ENCODE measurements around the gene NSUN6. TPM values are rescaled to one million over a fixed set of nuclear protein-coding genes. Genes with fewer than 3 reads are reported as not detected.
A peak's percentile ranks its signal among the peaks of the same experiment; 100 is the strongest.

Gene NSUN6
- total RNA-seq, 4 donors from 2014 or later = 8.0 to 27.8 (median 11.4) TPM

DNA sequence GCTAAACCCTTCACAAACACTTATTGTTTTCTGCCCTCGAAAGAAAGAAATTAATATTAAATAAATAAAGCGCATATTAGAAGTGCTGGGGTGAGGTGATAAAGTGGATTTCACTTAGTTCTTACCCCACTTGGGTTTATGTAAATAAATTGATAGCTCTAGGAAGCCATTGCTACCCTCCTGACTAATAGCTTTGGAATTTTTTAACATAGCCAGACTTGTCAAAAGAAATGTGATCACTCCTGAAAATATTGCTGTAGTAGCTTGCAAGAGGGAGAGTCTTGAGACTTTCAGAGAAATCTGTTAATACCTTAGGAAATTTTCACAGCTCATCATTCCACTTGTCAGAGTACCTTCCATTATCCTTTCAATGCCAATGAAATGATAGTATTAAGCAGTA lies 15.4 kb upstream of the NSUN6 start:
- Histone ChIP-seq H3K4me3 (no peak overlapping the region), H3K27ac (no peak overlapping the region), H3K4me1 (peaks cover 8% of the 10 kb centered on the region), H3K9me3 (no peaks in the 10 kb centered on the region), H3K27me3 (no peaks in the 10 kb centered on the region), H3K36me3 (peaks cover 30% of the 10 kb centered on the region)
- 72% methylated on average over 2 of the region's 2 CpGs for WGBS
- DNase-seq (ENCODE audit: low spot score in 2 of 2) = no peak
- no peak for TF ChIP-seq POLR2AphosphoS5 (IDR thresholded peaks at IDR 0.05)
- TF ChIP-seq, protein P1, sequence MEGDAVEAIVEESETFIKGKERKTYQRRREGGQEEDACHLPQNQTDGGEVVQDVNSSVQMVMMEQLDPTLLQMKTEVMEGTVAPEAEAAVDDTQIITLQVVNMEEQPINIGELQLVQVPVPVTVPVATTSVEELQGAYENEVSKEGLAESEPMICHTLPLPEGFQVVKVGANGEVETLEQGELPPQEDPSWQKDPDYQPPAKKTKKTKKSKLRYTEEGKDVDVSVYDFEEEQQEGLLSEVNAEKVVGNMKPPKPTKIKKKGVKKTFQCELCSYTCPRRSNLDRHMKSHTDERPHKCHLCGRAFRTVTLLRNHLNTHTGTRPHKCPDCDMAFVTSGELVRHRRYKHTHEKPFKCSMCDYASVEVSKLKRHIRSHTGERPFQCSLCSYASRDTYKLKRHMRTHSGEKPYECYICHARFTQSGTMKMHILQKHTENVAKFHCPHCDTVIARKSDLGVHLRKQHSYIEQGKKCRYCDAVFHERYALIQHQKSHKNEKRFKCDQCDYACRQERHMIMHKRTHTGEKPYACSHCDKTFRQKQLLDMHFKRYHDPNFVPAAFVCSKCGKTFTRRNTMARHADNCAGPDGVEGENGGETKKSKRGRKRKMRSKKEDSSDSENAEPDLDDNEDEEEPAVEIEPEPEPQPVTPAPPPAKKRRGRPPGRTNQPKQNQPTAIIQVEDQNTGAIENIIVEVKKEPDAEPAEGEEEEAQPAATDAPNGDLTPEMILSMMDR (IDR thresholded peaks at IDR 0.05) = no peak
- no peak for TF ChIP-seq POLR2A (IDR thresholded peaks at IDR 0.05)
- no peak for TF ChIP-seq EP300 (IDR thresholded peaks at IDR 0.05)

GRCh38 chr10:18665815-18666558 lies 14.6 kb upstream of the NSUN6 start:
- WGBS = 64% methylated on average over 3 of the region's 3 CpGs
- Histone ChIP-seq H3K4me1 (peaks cover 15% of the 10 kb centered on the region), H3K27ac (no peak overlapping the region), H3K4me3 (no peak overlapping the region), H3K27me3 (no peaks in the 10 kb centered on the region), H3K9me3 (no peaks in the 10 kb centered on the region), H3K36me3 (peaks cover 21% of the 10 kb centered on the region)
- DNase-seq (ENCODE audit: low spot score in 2 of 2) = no peak
- TF ChIP-seq POLR2A (IDR thresholded peaks at IDR 0.05) (no peak), EP300 (IDR thresholded peaks at IDR 0.05) (no peak), POLR2AphosphoS5 (IDR thresholded peaks at IDR 0.05) (no peak)
- TF ChIP-seq, protein P1 (IDR thresholded peaks at IDR 0.05) = no peak

DNA sequence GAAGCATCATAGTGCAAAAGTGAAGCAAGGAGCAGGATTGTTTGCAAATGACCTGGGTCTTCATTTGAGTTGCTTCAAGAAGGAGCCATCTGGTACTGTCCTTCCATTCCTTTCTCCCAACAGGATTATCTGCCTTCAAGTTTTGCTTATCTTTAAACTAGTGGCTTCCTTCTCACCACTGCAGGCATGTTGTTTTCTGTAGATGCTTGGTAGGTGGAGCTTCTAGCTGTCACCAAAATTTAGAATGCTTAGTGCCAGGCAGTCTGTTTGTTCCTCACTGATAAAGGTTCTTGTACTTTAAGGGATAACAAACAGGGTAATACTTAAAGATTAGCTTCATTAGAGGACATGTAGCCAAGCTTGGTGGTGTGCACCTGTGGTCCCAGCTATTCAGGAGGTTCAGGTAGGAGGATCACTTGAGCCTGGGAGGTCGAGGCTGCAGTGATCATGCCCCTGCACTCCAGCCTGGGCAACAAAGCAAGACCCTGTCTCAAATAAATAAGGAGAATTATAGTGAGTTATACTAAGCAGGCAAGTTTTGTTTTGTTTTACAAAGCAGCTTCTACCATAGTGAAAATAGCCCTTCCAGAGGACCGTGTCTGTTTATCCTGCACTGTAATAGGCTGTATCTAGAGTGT lies 13.6 kb upstream of the NSUN6 start:
- no peak for DNase-seq (ENCODE audit: low spot score in 2 of 2)
- TF ChIP-seq POLR2A (IDR thresholded peaks at IDR 0.05) (no peak), EP300 (IDR thresholded peaks at IDR 0.05) (no peak), POLR2AphosphoS5 (IDR thresholded peaks at IDR 0.05) (no peak)
- TF ChIP-seq, protein P1 (IDR thresholded peaks at IDR 0.05) = no peak
- Histone ChIP-seq H3K9me3 (no peaks in the 10 kb centered on the region), H3K4me3 (no peak overlapping the region), H3K4me1 (peaks cover 22% of the 10 kb centered on the region), H3K36me3 (peaks cover 14% of the 10 kb centered on the region), H3K27ac (no peak overlapping the region), H3K27me3 (no peaks in the 10 kb centered on the region)
- 92% methylated on average over 2 of the region's 2 CpGs for WGBS

- H3K4me3 ChIP-seq = peak overlapping the region; percentile 93
- 83% methylated on average over 19 of the region's 19 CpGs for WGBS
- H3K4me1 ChIP-seq = peaks cover 29% of the 10 kb centered on the region
- H3K9me3 ChIP-seq = no peaks in the 10 kb centered on the region
- no peaks in the 10 kb centered on the region for H3K36me3 ChIP-seq
- TF ChIP-seq POLR2AphosphoS5 (IDR thresholded peaks at IDR 0.05) = no peak
- no peak overlapping the region for H3K27ac ChIP-seq
- H3K27me3 ChIP-seq = no peaks in the 10 kb centered on the region
- DNase-seq (ENCODE audit: low spot score in 2 of 2) = no peak
These were observed 9.5 kb upstream of the NSUN6 start for GRCh38 chr10:18660816-18661431.

DNA sequence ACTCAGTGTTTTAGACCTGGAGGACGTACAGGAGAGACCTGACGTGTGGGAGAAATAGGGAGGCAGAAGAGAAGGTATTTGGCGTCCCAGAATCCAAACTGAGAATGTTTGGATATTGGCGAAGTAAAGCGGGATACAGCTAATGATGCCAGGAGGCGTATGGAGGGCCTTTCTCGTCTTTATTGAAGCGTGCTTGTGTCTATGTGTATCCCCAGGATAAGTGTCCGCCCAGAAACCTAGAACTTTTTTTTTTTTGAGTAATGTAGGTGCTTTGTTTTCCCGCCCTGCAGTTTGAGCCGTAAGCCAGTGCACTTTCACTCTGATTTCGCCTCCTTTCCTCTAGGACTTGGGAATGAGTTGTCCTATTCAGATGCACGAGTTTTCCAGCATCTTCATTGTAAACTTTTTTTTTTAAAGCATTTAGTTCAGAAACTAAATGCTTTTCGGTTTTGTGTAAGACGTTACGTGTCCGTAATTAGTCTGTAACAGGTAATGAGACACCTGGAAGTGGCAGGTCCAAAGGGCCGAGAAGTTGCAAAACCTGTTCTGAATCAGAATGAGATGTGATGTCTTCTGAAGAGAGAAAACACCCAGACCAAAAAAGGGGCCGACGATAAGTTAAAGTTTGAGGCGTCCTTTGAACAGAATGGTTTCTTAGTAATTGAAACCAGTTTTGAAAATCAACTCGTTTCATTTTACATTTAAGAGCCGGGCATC lies 8.6 kb upstream of the NSUN6 start:
- no peak for DNase-seq (ENCODE audit: low spot score in 2 of 2)

More for the DNA sequence above, 8.6 kb upstream of the NSUN6 start:
- Histone ChIP-seq H3K4me1 (peaks cover 27% of the 10 kb centered on the region), H3K9me3 (no peaks in the 10 kb centered on the region), H3K27me3 (no peaks in the 10 kb centered on the region), H3K4me3 (peak overlapping the region; percentile 93), H3K36me3 (no peaks in the 10 kb centered on the region), H3K27ac (peak overlapping the region; percentile 96)
- under 1% methylated on average over 23 of the region's 23 CpGs for WGBS
- TF ChIP-seq POLR2AphosphoS5 (IDR thresholded peaks at IDR 0.05) = no peak
- TF ChIP-seq EP300 (IDR thresholded peaks at IDR 0.05) = no peak
- no peak for TF ChIP-seq POLR2A (IDR thresholded peaks at IDR 0.05)
- TF ChIP-seq, protein P1 (IDR thresholded peaks at IDR 0.05) = no peak
